Testis (tissue), 2 donors: ENCODE measurements around the gene ZNF365.

Experiments
- POLR2A ChIP-seq: fragments of 450-650 bp; IDR thresholded peaks from one replicate; pipeline ENCODE4 v1.6.1; 2017; ENCODE audit warnings: antibody characterized with exemption, mild to moderate bottlenecking, moderate library complexity
- TF ChIP-seq, protein P1 (sequence below), 3 experiments: fragments of 450-650 bp in 2 of 3; fragments of 200-600 bp in 1 of 3; sonication (generic) in 1 of 3; IDR thresholded peaks; one replicate each; pipeline ENCODE4 v1.5.1; 2016 to 2019; ENCODE audit warnings: antibody characterized with exemption in 3 of 3, mild to moderate bottlenecking in 2 of 3, moderate library complexity in 1 of 3

DNA sequence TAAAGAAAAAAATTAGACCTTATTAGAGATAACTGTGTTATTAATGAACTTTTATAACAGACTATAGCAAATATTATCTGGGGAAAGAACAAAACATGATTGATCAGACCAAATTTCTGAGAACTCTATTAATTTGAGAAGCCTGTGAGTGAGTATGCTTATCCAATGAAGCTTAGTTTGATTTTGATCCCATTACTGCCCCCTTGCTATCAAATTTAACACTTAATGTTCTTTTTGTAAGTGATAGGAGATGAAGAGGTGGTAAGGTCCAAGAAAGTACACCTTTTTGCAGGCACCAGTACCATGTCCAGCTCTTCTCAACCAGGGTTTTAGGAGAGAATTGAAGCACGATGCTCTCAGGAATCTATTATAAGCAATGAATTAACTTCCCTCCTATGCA, 49.9 kb downstream of the ZNF365 start:
- TF ChIP-seq, protein P1, sequence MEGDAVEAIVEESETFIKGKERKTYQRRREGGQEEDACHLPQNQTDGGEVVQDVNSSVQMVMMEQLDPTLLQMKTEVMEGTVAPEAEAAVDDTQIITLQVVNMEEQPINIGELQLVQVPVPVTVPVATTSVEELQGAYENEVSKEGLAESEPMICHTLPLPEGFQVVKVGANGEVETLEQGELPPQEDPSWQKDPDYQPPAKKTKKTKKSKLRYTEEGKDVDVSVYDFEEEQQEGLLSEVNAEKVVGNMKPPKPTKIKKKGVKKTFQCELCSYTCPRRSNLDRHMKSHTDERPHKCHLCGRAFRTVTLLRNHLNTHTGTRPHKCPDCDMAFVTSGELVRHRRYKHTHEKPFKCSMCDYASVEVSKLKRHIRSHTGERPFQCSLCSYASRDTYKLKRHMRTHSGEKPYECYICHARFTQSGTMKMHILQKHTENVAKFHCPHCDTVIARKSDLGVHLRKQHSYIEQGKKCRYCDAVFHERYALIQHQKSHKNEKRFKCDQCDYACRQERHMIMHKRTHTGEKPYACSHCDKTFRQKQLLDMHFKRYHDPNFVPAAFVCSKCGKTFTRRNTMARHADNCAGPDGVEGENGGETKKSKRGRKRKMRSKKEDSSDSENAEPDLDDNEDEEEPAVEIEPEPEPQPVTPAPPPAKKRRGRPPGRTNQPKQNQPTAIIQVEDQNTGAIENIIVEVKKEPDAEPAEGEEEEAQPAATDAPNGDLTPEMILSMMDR (IDR thresholded peaks at IDR 0.05), result no peak
- TF ChIP-seq POLR2A, result no peak
